Upper lobe of left lung (tissue), 6 donors: ENCODE data around the gene SPATA17. TPM values are rescaled to one million over a fixed set of nuclear protein-coding genes. Genes with fewer than 3 reads are reported as not detected.

Source experiments
- ATAC-seq, 2 donors: fragments of 200-7000 bp; cut with Tn5 transposase; one replicate each; pipeline ENCODE4 v1.9.1; 2022; ENCODE audit warnings: mild to moderate bottlenecking in 2 of 2, moderate library complexity in 2 of 2; ENCODE audit not compliant: low FRiP score in 2 of 2
- DNase-seq, 2 donors: peaks; one replicate each; pipeline ENCODE4 v3.0.0-alpha.2; 2019 to 2020
- H3K27ac ChIP-seq, 4 donors: fragments of 200-600 bp; sonication (generic); one replicate each; pipeline ENCODE4 v1.5.1; 2016 to 2019
- H3K27me3 ChIP-seq, 4 donors: fragments of 200-600 bp; sonication (generic); one replicate each; pipeline ENCODE4 v1.5.1; 2017 to 2019
- H3K36me3 ChIP-seq, 4 donors: fragments of 200-600 bp; sonication (generic); one replicate each; pipeline ENCODE4 v1.5.1; 2016 to 2019
- H3K4me1 ChIP-seq, 4 donors: fragments of 200-600 bp; sonication (generic); one replicate each; pipeline ENCODE4 v1.5.1; 2018 to 2019
- H3K4me3 ChIP-seq, 4 donors: fragments of 200-600 bp; sonication (generic); one replicate each; pipeline ENCODE4 v1.5.1; 2017 to 2019; ENCODE audit warnings: mild to moderate bottlenecking in 2 of 4, moderate library complexity in 1 of 4
- H3K9me3 ChIP-seq, 4 donors: fragments of 200-600 bp; sonication (generic); one replicate each; pipeline ENCODE4 v1.5.1; 2018 to 2019
- CTCF ChIP-seq, 6 experiments: fragments of 450-650 bp in 4 of 6; fragments of 200-600 bp in 2 of 6; sonication (generic) in 2 of 6; IDR thresholded peaks; one replicate each; pipeline ENCODE4 v1.5.1; 2016 to 2019; ENCODE audit warnings: antibody characterized with exemption in 6 of 6
- EP300 ChIP-seq, 4 donors: sonication (generic); formaldehyde crosslinking; IDR thresholded peaks; one replicate each; pipeline ENCODE4 v1.5.1; 2017; ENCODE audit warnings: antibody characterized with exemption in 4 of 4, control low read depth in 2 of 4
- POLR2A ChIP-seq, 4 donors: fragments of 450-650 bp; IDR thresholded peaks; one replicate each; pipeline ENCODE4 v1.5.1; 2016 to 2017; ENCODE audit warnings: antibody characterized with exemption in 4 of 4, mild to moderate bottlenecking in 2 of 4
- POLR2AphosphoS5 ChIP-seq, 2 donors: sonication (generic); formaldehyde crosslinking; IDR thresholded peaks; one replicate each; pipeline ENCODE4 v1.5.1; 2017; ENCODE audit warnings: antibody characterized with exemption in 2 of 2
- WGBS, 2 donors: methylation state at CpG; one replicate each; pipeline ENCODE4 v1.1.5; 2017 to 2018; 5-methylcytosine and 5-hydroxymethylcytosine counted together
- total RNA-seq, 6 donors: library from RNA; depleted of rRNA in 4 of 6; stranded (reverse); fragments of >200 nt in 4 of 6; gene quantifications; one replicate each; pipeline versions ENCODE4 v1.1.0 to v1.2.1, GENCODE V29; 2016 to 2021
- donor health status: DM: no; HTN: no; CAD: no; lungs with moderate emphysema.
- donor health status: DM: no; HTN: yes; CAD: no; lungs with severe emphysema.

SPATA17 gene
- total RNA-seq, 6 donors from 2014 or later: 0.63 to 17.0 (median 1.6) TPM

DNA sequence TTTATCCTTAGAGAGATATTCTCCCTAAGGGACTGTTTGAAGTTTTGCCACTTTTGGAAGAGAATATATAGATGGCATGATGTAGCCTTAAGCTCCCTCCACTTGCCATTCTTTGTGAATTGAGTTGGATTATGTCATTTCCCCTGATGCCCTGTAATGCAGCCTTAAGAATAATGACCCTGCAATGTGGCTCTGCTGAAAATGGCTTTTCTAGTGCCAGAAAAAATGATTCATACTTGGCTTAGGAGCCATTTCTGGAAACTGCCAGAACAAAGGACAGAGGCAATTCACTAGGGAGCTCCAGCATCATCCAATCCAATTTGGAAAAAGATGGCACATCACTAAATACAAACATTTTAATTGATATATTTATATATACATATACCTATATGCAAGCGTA, 265.3 kb downstream of the SPATA17 start:
- 89 to 91% methylated on average over 1 of the region's 1 CpG for WGBS, 2 donors
- no peak for DNase-seq
- no peak for TF ChIP-seq EP300 (IDR thresholded peaks at IDR 0.05)
- TF ChIP-seq POLR2A (IDR thresholded peaks at IDR 0.05): no peak
- no peak for TF ChIP-seq CTCF (IDR thresholded peaks at IDR 0.05)
- TF ChIP-seq POLR2AphosphoS5 (IDR thresholded peaks at IDR 0.05): no peak

DNA sequence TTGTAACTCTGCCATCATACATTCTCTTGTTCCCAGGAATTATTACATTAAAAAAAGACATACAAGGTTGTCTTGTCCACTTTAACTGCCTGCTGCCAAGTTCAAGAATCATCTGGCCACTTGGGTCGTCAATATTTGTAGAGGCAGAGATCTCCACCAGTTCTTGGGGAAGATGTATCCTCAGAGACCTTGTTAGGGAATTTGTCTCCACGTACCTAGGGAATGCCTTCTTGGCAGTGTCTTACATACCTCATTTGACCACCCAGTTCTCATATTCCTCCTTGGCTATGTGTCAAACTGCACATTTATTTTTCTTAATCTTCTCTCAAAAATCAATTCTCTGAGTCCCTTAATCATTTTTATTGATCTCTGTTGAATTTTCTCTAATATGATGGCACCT, 266.0 kb downstream of the SPATA17 start:
- no peaks in the 10 kb centered on the region for H3K36me3 ChIP-seq
- H3K9me3 ChIP-seq: no peaks in the 10 kb centered on the region
- no peak overlapping the region for H3K27ac ChIP-seq
- no peaks in the 10 kb centered on the region for H3K4me1 ChIP-seq
- TF ChIP-seq EP300 (IDR thresholded peaks at IDR 0.05): no peak
- TF ChIP-seq POLR2AphosphoS5 (IDR thresholded peaks at IDR 0.05): no peak
- TF ChIP-seq CTCF (IDR thresholded peaks at IDR 0.05): no peak
- TF ChIP-seq POLR2A (IDR thresholded peaks at IDR 0.05): no peak
- ATAC-seq: no peak
- H3K27me3 ChIP-seq: no peaks in the 10 kb centered on the region
- no peak overlapping the region for H3K4me3 ChIP-seq
- WGBS, 2 donors: 63 to 70% methylated on average over 2 of the region's 2 CpGs
- no peak for DNase-seq

More for the DNA sequence above, 265.3 kb downstream of the SPATA17 start:
- Histone ChIP-seq H3K4me1 (no peaks in the 10 kb centered on the region), H3K9me3 (no peaks in the 10 kb centered on the region), H3K4me3 (no peak overlapping the region), H3K27ac (no peak overlapping the region), H3K27me3 (no peaks in the 10 kb centered on the region), H3K36me3 (no peaks in the 10 kb centered on the region)
- peak in 1 of 2 donors; percentile 62 for ATAC-seq

- TF ChIP-seq POLR2A (IDR thresholded peaks at IDR 0.05) (no peak), CTCF (IDR thresholded peaks at IDR 0.05) (no peak), POLR2AphosphoS5 (IDR thresholded peaks at IDR 0.05) (no peak), EP300 (IDR thresholded peaks at IDR 0.05) (no peak)
- DNase-seq: no peak
- Histone ChIP-seq H3K9me3 (no peaks in the 10 kb centered on the region), H3K36me3 (no peaks in the 10 kb centered on the region), H3K4me3 (no peak overlapping the region), H3K27ac (no peak overlapping the region), H3K27me3 (no peaks in the 10 kb centered on the region), H3K4me1 (no peaks in the 10 kb centered on the region)
- ATAC-seq: no peak
- 70 to 72% methylated on average over 1 of the region's 1 CpG for whole genome bisulfite sequencing, 2 donors
Observed at GRCh38 chr1:217899614-217900013, 268.5 kb downstream of the SPATA17 start.

- no peak for DNase-seq
- no peaks in the 10 kb centered on the region for H3K27me3 ChIP-seq
- 90 to 92% methylated on average over 2 of the region's 2 CpGs for WGBS, 2 donors
Observed at GRCh38 chr1:217907504-217907903, 276.4 kb downstream of the SPATA17 start.

More at GRCh38 chr1:217907504-217907903, 276.4 kb downstream of the SPATA17 start:
- no peaks in the 10 kb centered on the region for H3K4me1 ChIP-seq
- no peak overlapping the region for H3K4me3 ChIP-seq
- H3K36me3 ChIP-seq: no peaks in the 10 kb centered on the region
- H3K9me3 ChIP-seq: no peaks in the 10 kb centered on the region
- H3K27ac ChIP-seq: no peak overlapping the region
- TF ChIP-seq EP300 (IDR thresholded peaks at IDR 0.05): no peak
- TF ChIP-seq POLR2A (IDR thresholded peaks at IDR 0.05): no peak
- TF ChIP-seq CTCF (IDR thresholded peaks at IDR 0.05): no peak
- no peak for TF ChIP-seq POLR2AphosphoS5 (IDR thresholded peaks at IDR 0.05)
- ATAC-seq: no peak
